GM21360 (cell line): ENCODE results near the gene PTPRZ1.

Experiments
- ATAC-seq: cut with Tn5 transposase; IDR thresholded peaks from one replicate; pipeline ENCODE4 v1.9.1; 2021; ENCODE audit warnings: mild to moderate bottlenecking, moderate library complexity; ENCODE audit not compliant: unreplicated experiment

The PTPRZ1 gene

GRCh38 chr7:122103064-122103463, 230.1 kb downstream of the PTPRZ1 start:
- ATAC-seq = no peak
